ENCODE data around the gene ZNF362.
A peak's percentile ranks its signal among the peaks of the same experiment; 100 is the strongest.

ZNF362 gene

DNA sequence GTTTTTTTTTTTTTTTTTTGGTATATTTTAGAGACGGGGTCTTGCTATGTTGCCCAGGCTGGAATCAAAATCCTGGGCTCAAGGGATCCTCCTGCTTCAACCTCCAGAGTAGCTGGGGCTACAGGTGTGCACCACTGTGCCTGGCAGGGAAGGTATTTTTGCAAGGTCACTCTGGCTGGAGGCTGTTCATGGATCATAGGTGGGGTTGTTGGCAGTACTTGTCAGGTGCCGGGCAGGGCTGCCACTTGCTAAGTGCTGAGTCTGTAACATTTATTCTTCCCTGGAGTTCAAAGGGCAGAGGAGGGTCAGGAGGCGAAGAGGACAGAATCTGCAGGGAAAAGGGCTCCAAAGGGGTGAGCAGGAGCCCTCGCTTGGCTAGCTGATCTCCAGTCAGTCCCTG, 40.5 kb downstream of the ZNF362 start:
- no peak for TF ChIP-seq CTCF (IDR thresholded peaks at IDR 0.05; ENCODE audit: insufficient read depth, low read length, poor library complexity, severe bottlenecking)
- Histone ChIP-seq H3K27me3 (replicated peaks; ENCODE audit: control insufficient read depth, insufficient read depth, low read length) (no peaks in the 10 kb centered on the region), H3K4me3 (replicated peaks; ENCODE audit: low read depth, low read length) (no peak overlapping the region), H3K36me3 (ENCODE audit: control insufficient read depth, insufficient read depth, low read length) (peaks cover 6% of the 10 kb centered on the region)
- DNase-seq (ENCODE audit: extremely low read depth, insufficient read length): no peak

DNA sequence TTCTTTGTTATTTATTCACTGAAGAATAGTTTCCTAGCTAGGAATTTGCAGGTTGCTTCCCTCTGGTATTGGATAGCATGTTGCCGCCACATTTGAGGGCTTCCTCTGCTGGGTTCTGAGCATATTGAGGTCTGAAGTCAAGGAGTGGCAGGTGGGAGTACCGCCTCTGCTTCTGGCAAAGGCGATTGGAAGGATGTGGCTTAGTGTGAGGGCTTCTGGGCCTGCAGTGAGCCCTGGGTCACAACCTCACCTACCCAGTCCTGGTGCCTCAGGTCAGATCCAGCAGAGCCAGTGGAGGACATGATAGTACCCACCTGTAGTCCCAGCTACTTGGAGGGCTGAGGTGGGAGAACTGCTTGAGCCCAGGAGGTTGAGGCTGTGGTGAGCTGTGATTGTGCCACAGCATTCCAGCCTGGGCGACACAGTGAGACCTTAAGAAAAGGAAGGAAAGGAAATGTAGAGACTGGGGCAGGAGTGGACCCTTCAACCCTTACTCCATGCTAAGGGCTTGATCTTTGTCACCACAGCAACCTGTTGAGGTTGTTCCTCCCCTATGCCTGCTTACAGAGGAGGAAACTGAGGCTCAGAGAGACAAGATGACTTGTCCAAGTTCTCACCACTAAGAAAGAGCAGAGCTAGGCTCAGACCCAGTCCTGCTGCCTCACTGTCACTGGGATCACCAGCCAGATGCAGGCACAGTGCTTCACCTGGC, 41.8 kb downstream of the ZNF362 start:
- Histone ChIP-seq H3K36me3 (ENCODE audit: control insufficient read depth, insufficient read depth, low read length) (peaks cover 4% of the 10 kb centered on the region), H3K4me3 (replicated peaks; ENCODE audit: low read depth, low read length) (no peak overlapping the region), H3K27me3 (replicated peaks; ENCODE audit: control insufficient read depth, insufficient read depth, low read length) (no peaks in the 10 kb centered on the region)
- no peak for TF ChIP-seq CTCF (IDR thresholded peaks at IDR 0.05; ENCODE audit: insufficient read depth, low read length, poor library complexity, severe bottlenecking)
- DNase-seq (ENCODE audit: extremely low read depth, insufficient read length): no peak

- Histone ChIP-seq H3K4me3 (replicated peaks; ENCODE audit: low read depth, low read length) (no peak overlapping the region), H3K27me3 (replicated peaks; ENCODE audit: control insufficient read depth, insufficient read depth, low read length) (no peaks in the 10 kb centered on the region), H3K36me3 (ENCODE audit: control insufficient read depth, insufficient read depth, low read length) (peaks cover 4% of the 10 kb centered on the region)
- DNase-seq (ENCODE audit: extremely low read depth, insufficient read length): peak; percentile 37
- peak; percentile 90 for TF ChIP-seq CTCF (IDR thresholded peaks at IDR 0.05; ENCODE audit: insufficient read depth, low read length, poor library complexity, severe bottlenecking)
Measured at GRCh38 chr1:33298623-33299277, 42.5 kb downstream of the ZNF362 start.

DNA sequence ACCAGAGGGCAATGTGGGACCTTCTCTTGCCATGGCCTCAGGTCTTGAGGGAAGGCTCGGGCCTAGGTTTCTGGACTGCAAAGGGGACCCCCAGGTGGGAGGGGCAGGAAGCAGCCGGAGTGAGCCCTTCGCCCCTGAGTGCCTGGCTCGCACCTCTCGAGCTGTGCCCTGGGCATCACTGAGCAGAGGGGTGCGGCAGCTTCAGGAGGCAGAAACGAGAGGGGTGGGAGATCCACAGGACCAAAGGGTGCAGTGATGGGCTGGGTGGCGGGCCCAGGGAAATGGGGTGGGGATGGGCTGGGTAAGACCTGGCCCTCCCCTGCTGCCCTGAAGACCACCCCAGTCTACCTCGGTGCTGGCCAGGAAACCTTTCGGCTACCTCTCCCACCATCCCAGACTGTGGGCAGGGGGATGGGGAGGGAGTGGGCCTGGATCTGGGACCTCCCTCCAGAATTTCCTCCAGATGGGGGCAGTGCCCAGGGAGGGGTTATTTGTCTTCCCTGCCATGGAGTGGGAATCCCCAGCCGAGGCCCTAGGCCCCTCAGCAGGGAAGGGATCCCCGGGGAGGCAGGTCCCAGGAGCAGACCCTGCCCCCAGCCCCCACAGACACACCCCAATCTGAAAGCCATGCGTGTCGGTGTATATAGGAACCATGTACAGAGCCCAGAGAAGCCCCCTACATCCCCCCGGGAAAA, 43.3 kb downstream of the ZNF362 start:
- H3K36me3 ChIP-seq (ENCODE audit: control insufficient read depth, insufficient read depth, low read length): peaks cover 4% of the 10 kb centered on the region
- no peak for TF ChIP-seq CTCF (IDR thresholded peaks at IDR 0.05; ENCODE audit: insufficient read depth, low read length, poor library complexity, severe bottlenecking)
- H3K4me3 ChIP-seq (replicated peaks; ENCODE audit: low read depth, low read length): no peak overlapping the region
- DNase-seq (ENCODE audit: extremely low read depth, insufficient read length): no peak
- no peaks in the 10 kb centered on the region for H3K27me3 ChIP-seq (replicated peaks; ENCODE audit: control insufficient read depth, insufficient read depth, low read length)

GRCh38 chr1:33300673-33301072, 44.4 kb downstream of the ZNF362 start:
- no peak overlapping the region for H3K4me3 ChIP-seq (replicated peaks; ENCODE audit: low read depth, low read length)
- H3K36me3 ChIP-seq (ENCODE audit: control insufficient read depth, insufficient read depth, low read length): peaks cover 4% of the 10 kb centered on the region
- no peaks in the 10 kb centered on the region for H3K27me3 ChIP-seq (replicated peaks; ENCODE audit: control insufficient read depth, insufficient read depth, low read length)
- DNase-seq (ENCODE audit: extremely low read depth, insufficient read length): no peak
- no peak for TF ChIP-seq CTCF (IDR thresholded peaks at IDR 0.05; ENCODE audit: insufficient read depth, low read length, poor library complexity, severe bottlenecking)

All from GM06990 (cell line).